Kidney epithelial cell (primary cell): Measurements from ENCODE around the gene SASH1. TPM values are rescaled to one million over a fixed set of nuclear protein-coding genes. Genes with fewer than 3 reads are reported as not detected.

ENCODE experiments used
- DNase-seq: peaks from one replicate; pipeline ENCODE4 v3.0.0-alpha.2; 2010; ENCODE audit warnings: low read depth
- H3K27me3 ChIP-seq: 2 replicates; pipeline ENCODE4 v1.6.0; 2011; ENCODE audit warnings: low read length; ENCODE audit not compliant: control insufficient read depth, insufficient read depth
- H3K36me3 ChIP-seq: 2 replicates; pipeline ENCODE4 v1.5.1; 2011; ENCODE audit warnings: low read length; ENCODE audit not compliant: control insufficient read depth, insufficient read depth
- H3K4me3 ChIP-seq: 2 replicates; pipeline ENCODE4 v1.5.1; 2011; ENCODE audit warnings: low read depth, mild to moderate bottlenecking, control low read depth, low read length
- CTCF ChIP-seq: IDR thresholded peaks from 2 replicates; pipeline ENCODE4 v1.5.1; 2011; ENCODE audit warnings: mild to moderate bottlenecking, moderate library complexity, low read length, control low read depth, inconsistent platforms; ENCODE audit not compliant: insufficient read depth, poor library complexity, severe bottlenecking
- total RNA-seq: library from RNA; depleted of rRNA; stranded (reverse); fragments of >200 nt; gene quantifications from 2 replicates; pipeline ENCODE4 v1.2.3, GENCODE V29; 2015

Gene SASH1
- total RNA-seq, 1 donor from 2014 or later: 13.8 TPM

- no peak for DNase-seq
- TF ChIP-seq CTCF: no peak
- Histone ChIP-seq H3K27me3 (no peaks in the 10 kb centered on the region), H3K4me3 (no peak overlapping the region), H3K36me3 (no peaks in the 10 kb centered on the region)
These were observed 176.0 kb downstream of the SASH1 start for GRCh38 chr6:148518511-148519156.

- Histone ChIP-seq H3K4me3 (no peak overlapping the region), H3K27me3 (no peaks in the 10 kb centered on the region), H3K36me3 (no peaks in the 10 kb centered on the region)
- DNase-seq: no peak
- no peak for TF ChIP-seq CTCF
These were observed 177.6 kb downstream of the SASH1 start for GRCh38 chr6:148520109-148520841.

- Histone ChIP-seq H3K36me3 (no peaks in the 10 kb centered on the region), H3K27me3 (no peaks in the 10 kb centered on the region), H3K4me3 (no peak overlapping the region)
- no peak for DNase-seq
- TF ChIP-seq CTCF: no peak
These were observed 178.5 kb downstream of the SASH1 start for GRCh38 chr6:148521158-148521557.

GRCh38 chr6:148521586-148521985 lies 178.9 kb downstream of the SASH1 start:
- no peak for TF ChIP-seq CTCF
- Histone ChIP-seq H3K27me3 (no peaks in the 10 kb centered on the region), H3K4me3 (no peak overlapping the region), H3K36me3 (no peaks in the 10 kb centered on the region)
- DNase-seq: no peak

GRCh38 chr6:148523048-148523447 lies 180.4 kb downstream of the SASH1 start:
- H3K36me3 ChIP-seq: no peaks in the 10 kb centered on the region
- H3K4me3 ChIP-seq: no peak overlapping the region
- no peaks in the 10 kb centered on the region for H3K27me3 ChIP-seq
- DNase-seq: no peak
- TF ChIP-seq CTCF: no peak
